GM19372 (cell line): Measurements from ENCODE around the gene PHACTR1.
"Not testable (repeated sequence)": the region's sequence is repeated elsewhere in the genome, so short reads cannot be mapped to it uniquely, and the experiment has no call there.

Experiments used
- ATAC-seq: cut with Tn5 transposase; IDR thresholded peaks from one replicate; pipeline ENCODE4 v1.9.1; 2021; ENCODE audit warnings: mild to moderate bottlenecking, low read depth, moderate library complexity; ENCODE audit not compliant: unreplicated experiment

The PHACTR1 gene

GRCh38 chr6:12716298-12716916 lies at the start of gene PHACTR1:
Gene PHACTR1, plus strand, starts transcription at chr6:12716767.
- no peak for ATAC-seq

- ATAC-seq, result no peak
These were observed 49.7 kb upstream of the PHACTR1 start for GRCh38 chr6:12666886-12667285.

- ATAC-seq, result no peak
These were observed 40.6 kb upstream of the PHACTR1 start for GRCh38 chr6:12675931-12676330.

GRCh38 chr6:12679341-12679740 lies 37.2 kb upstream of the PHACTR1 start:
- no peak for ATAC-seq

GRCh38 chr6:12693122-12693521 lies 23.4 kb upstream of the PHACTR1 start:
- no peak for ATAC-seq

GRCh38 chr6:12698298-12698697 lies 18.3 kb upstream of the PHACTR1 start:
- ATAC-seq, result no peak

- ATAC-seq, result no peak
These were observed 11.6 kb upstream of the PHACTR1 start for GRCh38 chr6:12704946-12705345.

- no peak for ATAC-seq
These were observed 7.5 kb upstream of the PHACTR1 start for GRCh38 chr6:12709116-12709515.

GRCh38 chr6:12709556-12710232 lies 6.9 kb upstream of the PHACTR1 start:
- no peak for ATAC-seq

GRCh38 chr6:12710921-12711320 lies 5.6 kb upstream of the PHACTR1 start:
- ATAC-seq, result no peak

GRCh38 chr6:12714022-12714421 lies 2.5 kb upstream of the PHACTR1 start:
- no peak for ATAC-seq

- ATAC-seq, result no peak
These were observed 1.1 kb upstream of the PHACTR1 start for GRCh38 chr6:12715437-12715836.

- no peak for ATAC-seq
These were observed 789 bp downstream of the PHACTR1 start for GRCh38 chr6:12717356-12717755.

GRCh38 chr6:12718015-12718414 lies 1.4 kb downstream of the PHACTR1 start:
- no peak for ATAC-seq

GRCh38 chr6:12719017-12719416 lies 2.5 kb downstream of the PHACTR1 start:
- ATAC-seq, result no peak

GRCh38 chr6:12720310-12720709 lies 3.7 kb downstream of the PHACTR1 start:
- ATAC-seq, result no peak

GRCh38 chr6:12725263-12725662 lies 8.7 kb downstream of the PHACTR1 start:
- no peak for ATAC-seq

GRCh38 chr6:12729467-12729866 lies 12.9 kb downstream of the PHACTR1 start:
- ATAC-seq, result no peak

GRCh38 chr6:12730809-12731208 lies 14.2 kb downstream of the PHACTR1 start:
- not testable (repeated sequence) for ATAC-seq

- no peak for ATAC-seq
These were observed 17.3 kb downstream of the PHACTR1 start for GRCh38 chr6:12733876-12734275.

- ATAC-seq, result no peak
These were observed 19.2 kb downstream of the PHACTR1 start for GRCh38 chr6:12735786-12736185.

- ATAC-seq, result no peak
These were observed 31.8 kb downstream of the PHACTR1 start for GRCh38 chr6:12748411-12748810.
